RCC 7860 (cell line): ENCODE data around the gene EIF4G3.
"Not testable (repeated sequence)": the region's sequence is repeated elsewhere in the genome, so short reads cannot be mapped to it uniquely, and the experiment has no call there.

Experiments
- DNase-seq: peaks from one replicate; pipeline ENCODE4 v3.0.0-alpha.2; 2015; ENCODE audit warnings: low spot score
- FAIRE-seq: peaks from 2 replicates; lab custom pipeline; 2012; peaks lifted over from hg19 to GRCh38; lab: Jason Lieb, UNC

The EIF4G3 gene

DNA sequence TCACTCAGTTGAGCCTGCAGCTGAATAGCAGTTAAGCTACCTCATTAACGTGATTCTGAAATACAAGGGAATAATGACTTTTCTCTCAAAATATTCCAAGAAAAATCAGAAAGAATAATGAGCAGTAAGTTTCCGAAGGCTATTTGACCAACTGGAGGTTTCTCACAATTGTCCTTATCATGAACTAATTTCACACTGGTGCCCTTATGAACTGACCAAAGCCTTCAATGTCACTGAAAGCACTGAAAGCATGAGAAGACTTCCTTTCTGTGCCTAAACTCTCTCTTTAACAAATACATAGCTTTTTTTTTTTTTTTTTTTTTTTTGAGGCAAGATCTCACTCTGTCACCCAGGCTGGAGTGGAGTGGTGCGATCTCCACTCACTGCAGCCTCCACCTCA, 18.8 kb downstream of the EIF4G3 start:
- no peak for FAIRE-seq
- no peak for DNase-seq

DNA sequence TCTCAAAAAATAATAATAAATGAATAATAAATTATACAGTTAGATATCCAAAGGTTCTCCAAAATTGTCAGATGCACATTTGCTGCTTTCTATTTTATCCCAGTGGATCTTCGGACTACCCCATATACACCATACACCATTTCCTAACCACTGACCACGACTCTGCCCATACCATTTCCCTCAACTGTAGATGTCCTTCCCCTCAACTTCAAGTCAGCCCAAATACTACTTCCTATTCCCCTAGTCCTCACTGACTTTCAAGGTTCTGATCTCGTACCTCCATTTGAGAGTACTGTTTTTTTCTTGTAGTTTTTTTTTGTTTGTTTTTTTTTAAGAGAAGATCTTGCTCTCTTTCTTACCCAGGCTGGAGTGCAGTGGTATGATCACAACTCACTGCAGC, 19.6 kb downstream of the EIF4G3 start:
- DNase-seq (no peak), FAIRE-seq (no peak)

DNA sequence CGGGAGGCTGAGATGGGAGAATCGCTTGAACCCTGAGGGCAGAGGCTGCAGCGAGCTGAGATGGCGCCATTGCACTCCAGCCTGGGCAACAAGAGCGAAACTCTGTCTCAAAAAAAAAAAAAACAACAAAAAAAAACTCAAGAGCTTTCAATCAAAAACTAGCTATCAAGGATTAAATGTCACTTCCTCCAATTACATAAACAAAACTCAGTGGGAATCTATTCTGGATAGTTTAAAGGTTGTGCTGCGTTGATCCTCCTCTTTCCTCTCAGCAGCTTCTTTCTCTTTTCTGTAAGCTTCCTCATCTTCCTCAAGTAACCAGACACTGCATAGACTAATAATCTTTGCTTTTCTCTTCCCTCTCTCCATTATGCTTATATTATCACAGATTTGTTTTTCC, 20.7 kb downstream of the EIF4G3 start:
- DNase-seq (no peak), FAIRE-seq (no peak)

DNA sequence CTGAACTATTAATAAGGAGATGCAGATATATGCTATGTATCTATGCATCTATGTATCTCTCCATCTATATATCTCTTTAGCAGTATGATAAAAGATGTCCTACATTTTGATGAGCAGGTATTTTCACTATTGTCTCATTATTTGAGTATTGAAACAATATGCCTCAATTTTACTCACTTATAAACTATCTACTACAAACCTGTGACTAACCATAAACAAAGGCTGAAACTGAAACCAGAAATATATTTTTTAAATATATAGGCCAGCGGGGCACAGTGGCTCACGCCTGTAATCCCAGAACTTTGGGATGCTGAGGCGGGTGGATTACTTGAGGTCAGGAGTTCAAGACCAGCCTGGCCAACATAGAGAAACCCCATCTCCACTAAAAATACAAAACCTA, 22.0 kb downstream of the EIF4G3 start:
- FAIRE-seq (no peak), DNase-seq (no peak)

DNA sequence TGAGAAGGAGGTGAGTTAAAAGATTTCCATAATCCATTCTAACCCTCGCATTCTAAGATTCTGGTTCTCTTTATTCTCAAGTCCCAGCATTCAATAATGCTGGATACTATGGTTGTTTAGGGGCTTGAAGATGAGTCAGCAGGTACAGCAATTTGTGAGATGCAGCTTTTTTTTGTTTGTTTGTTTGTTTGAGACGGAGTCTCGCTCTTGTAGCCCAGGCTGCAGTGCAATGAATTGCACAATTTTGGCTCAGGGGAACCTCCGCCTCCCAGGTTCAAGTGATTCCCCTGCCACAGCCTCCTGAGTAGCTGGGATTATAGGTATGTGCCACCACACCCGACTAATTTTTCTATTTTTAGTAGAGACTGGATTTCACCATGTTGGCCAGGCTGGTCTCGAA, 23.3 kb downstream of the EIF4G3 start:
- DNase-seq: no peak
- FAIRE-seq: no peak

DNA sequence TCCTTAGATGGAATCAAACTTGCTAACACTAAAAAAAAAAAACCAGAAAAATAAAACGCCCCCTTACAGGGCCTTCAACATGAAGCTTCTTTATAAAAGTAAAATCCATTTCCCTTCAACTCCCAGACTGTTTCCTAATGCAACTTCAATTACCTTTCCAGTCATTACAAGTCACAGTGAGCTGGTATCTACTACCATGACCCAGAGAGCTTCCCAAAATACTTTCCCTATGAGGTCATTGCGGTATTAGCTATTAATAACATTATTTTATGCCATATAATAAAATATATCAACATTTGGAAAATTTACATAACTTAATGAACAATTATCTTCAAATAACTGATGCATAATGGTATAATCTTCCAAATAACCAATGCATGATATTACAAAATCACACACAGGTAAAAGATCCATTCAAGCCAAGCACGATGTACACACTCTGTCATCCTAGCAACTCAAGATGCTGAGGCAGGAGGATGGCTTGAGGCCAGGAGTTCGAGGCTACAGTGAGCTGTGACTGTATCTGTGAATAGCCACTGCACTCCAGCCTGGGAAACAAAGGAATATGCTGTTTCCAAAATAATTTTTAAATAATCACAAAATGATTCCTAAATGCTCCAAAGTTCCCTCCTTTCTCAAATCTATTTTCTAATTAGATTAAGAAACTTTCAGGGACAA, 24.1 kb downstream of the EIF4G3 start:
- FAIRE-seq: no peak
- no peak for DNase-seq

DNA sequence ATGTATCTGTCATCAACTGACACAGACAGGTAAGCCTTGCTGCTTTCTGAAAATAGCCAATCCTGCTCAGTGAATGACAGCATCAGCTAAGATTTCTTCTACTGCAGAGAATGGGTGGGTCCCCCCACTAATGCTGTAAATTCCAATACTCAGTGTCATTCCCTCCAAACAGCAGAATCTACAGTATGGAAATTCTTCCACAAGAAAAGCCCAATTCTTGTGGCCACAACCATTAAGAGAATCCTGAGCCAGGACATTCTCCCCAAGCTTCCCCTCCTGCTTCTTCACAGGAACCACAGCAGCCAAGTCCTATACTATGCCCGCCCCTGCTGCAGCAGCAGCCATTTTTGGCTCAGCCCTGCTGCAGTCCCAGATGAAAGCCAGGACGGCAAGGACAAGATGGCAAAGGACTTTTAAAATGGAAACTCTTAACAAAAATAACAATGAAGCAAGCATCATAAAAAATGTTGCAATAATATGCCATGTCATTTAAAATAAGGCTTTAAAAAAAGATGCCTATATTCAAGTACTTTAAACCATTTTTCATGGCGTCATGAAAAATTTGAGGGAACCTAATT, 26.8 kb downstream of the EIF4G3 start:
- DNase-seq (peak; percentile 65), FAIRE-seq (peak; percentile 64)

DNA sequence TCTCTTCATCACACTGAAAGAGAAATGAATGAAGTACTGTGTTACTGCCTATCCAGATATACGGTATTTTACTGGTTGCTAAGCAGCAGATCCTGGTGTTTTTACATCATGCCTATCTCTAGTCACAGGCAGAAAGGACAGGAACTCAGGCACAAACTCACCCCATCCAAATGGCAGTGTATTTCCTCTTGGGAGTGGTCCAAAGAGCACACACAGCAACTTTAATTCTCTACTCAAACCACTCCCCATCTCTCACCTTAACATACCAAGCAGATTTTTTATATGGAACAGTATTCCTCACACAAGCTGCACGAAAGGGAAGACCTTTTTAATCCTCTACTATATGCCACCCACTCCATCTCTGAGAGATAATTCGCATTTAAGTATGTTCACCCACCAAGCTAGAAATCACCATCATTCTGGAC, 27.3 kb downstream of the EIF4G3 start:
- peak; percentile 61 for DNase-seq

DNA sequence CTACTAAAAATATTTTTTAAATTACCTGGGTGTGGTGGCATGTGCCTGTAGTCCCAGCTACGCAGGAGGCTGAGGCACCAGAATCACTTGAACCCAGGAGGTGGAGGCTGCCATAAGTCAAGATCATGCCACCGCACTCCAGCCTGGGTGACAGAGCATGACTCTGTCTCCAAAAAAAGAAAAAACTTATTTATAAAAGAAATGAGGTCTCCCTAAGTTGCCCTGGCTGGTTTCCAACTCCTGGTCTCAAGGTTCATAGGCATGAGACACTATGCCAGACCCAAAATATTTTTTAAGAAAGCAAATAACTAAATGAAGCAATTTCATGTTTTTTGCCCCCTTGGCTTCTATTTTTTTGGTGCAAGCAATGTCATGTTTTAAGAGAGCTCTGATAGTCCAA, 32.9 kb downstream of the EIF4G3 start:
- no peak for DNase-seq
- FAIRE-seq: no peak

More for the DNA sequence above, 27.3 kb downstream of the EIF4G3 start:
- no peak for FAIRE-seq

DNA sequence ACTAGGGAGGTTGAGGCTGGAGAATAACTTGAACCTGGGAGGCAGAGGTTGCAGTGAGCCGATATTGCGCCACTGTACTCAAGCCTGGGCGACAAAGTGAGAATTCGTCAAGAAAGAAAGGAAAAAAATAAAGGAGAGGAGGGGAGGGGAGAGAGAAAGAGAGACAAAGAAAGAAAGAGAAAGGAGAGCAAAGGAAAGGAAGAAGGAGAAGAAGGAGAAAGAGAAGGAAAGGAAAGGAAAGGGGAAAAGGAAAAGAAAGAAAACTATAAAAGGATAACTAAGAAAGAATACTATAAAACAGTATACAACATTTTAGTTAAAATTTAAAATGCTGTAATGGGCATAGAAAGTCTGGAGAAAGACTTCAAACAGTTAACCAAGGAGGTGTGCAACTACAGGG, 33.6 kb downstream of the EIF4G3 start:
- no peak for DNase-seq
- FAIRE-seq: no peak

DNA sequence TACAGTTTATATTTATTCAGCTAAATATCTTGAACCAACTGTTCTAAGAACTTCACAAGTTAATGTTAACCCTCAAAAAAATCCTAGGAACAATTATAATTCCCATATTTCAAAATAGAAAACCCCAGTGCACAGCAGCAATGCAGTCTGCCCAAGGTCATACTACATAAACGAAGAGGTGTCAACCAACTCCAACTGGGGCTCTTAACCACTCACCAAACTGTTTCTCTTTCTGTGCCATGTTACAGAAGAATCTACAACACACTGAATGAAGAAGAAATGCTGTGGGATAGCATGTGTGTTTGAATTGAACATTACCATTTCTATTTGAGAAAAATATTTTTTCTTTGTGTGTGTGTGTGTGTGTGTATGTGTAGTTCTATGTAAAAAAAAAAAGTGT, 35.7 kb downstream of the EIF4G3 start:
- DNase-seq (no peak), FAIRE-seq (no peak)

DNA sequence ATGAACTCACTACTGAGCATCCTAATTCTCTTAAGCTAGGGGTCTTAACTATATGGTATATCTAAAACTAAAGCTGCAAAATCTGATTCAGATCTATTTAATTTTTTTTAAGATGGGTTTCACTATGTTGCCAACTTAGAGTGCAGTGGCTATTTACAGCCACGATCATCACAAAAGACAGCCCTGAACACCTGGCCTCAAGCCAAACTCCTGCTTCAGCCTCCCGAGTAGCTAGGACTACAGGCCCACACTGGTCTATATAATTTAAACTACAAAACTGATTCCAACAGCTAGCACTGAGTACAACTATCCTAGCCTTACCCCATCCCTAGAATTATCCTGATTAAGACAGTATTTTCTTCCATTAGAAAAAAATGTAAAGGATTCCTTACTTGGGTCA, 37.1 kb downstream of the EIF4G3 start:
- DNase-seq: no peak
- no peak for FAIRE-seq

DNA sequence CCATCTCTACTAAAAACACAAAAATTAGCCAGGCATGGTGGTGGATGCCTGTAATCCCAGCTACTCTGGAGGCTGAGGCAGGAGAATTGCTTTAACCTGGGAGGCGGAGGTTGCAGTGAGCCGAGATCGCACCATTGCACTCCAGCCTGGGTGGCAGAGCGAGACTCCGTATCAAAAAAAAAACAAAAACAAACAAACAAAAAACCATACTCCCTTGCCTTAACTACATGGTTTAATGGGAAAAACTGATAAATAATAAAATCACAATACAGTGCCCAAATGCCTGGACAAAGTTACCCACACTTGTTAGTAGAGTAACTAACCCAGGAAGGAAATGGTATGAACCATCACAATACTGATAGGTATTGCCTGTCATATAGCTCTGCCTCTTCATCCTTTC, 40.4 kb downstream of the EIF4G3 start:
- not testable (repeated sequence) for DNase-seq, FAIRE-seq

DNA sequence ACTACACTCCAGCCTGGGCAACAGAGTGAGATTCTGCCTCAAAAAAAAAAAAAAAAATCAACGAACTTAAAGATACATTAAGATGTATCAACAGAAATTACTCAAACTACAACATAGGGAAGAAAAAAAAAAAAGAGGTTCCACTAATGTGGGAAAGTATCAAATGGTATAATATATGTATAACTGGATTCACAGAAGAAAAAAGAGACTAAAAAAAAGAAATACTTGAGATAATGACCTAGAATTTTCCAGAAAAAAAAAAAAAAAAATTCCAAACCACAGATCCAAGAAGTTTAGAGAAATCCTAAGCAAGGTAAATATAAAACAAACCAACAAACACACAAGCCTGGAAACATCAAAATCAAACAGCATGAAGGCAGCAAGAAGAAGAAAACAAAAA, 45.5 kb downstream of the EIF4G3 start:
- DNase-seq (no peak), FAIRE-seq (no peak)

DNA sequence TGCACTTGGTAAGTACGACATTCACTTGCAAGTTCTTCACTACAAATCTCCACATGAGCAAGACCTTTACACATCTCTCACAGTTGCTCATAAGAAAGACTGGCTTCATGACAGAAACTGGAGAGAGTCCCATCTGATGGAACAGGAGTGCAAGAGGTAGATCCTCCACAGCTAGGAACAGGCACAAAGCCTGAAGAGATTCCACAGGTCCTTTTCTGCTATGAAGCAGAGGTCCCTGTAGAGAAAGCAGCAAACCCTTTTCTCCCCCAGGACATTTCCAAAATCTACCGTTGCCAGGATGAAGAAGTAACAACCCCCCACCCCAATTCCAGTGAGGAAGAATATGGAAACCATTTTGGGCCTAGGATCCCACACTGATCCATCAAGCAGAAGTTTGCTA, 47.3 kb downstream of the EIF4G3 start:
- no peak for FAIRE-seq
- no peak for DNase-seq

DNA sequence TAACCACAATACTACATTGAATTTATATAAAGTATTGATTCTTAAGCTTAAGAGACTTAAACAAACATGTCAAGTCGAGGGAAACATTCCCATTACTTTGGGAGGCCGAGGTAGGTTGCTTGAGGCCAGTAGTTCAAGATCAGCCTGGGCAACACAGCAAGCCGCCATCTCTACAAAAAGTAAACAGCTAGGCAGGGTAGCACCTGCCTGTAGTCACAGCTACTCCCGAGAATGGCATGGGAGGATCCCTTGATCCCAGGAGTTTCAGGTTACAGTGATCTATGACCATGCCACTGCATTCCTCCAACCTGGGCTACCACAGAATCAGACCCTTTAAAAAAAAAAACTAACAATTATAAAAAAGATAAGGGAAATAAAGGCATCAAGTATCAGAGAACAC, 50.4 kb downstream of the EIF4G3 start:
- DNase-seq: no peak
- FAIRE-seq: no peak

DNA sequence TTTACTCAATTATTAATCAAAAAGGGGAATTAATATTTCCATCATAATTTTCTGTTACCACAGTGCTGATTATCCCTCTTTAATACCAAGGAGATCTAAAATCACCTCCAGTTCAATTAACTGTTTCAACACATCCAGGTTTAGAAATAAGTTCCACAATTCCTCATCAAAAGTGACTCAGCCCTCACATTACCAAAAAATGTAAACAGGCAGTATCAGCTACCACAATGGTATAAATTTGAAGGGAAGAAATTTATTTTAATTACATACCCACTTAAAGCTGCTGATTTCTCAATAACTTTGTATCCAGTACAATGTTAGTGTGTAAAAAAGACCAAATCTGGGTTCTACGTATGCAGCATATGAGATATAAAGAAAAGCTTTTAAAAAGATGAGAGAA, 51.9 kb downstream of the EIF4G3 start:
- FAIRE-seq (no peak), DNase-seq (no peak)

DNA sequence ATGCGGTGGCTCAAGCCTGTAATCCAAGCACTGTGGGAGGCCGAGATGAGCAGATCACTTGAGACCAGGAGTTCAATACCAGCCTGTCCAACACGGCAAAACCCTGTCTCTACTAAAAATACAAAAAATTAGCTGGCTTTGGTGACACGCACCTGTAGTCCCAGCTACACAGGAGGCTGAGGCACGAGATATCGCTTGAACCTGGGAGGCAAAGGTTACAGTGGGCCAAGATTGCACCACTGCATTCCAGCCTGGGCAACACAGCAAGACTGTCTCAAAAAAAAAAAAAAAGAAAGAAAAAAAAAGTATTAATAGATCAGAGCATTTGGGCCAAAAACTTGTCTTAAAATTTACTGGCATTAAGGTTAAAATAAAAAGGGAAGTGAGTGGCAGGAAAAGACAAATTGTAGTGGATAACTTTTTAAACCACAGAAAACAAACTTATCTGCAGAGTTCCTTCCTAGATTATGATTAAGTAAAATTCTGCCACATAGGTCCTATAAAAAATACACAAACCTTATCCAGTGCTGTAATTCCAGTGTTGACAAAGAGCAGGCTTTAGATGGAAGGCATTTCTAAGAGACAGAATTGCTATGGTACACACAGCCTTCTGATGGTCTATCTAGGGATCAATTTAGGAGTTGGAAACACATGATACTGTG, 53.3 kb downstream of the EIF4G3 start:
- FAIRE-seq: no peak
- no peak for DNase-seq

DNA sequence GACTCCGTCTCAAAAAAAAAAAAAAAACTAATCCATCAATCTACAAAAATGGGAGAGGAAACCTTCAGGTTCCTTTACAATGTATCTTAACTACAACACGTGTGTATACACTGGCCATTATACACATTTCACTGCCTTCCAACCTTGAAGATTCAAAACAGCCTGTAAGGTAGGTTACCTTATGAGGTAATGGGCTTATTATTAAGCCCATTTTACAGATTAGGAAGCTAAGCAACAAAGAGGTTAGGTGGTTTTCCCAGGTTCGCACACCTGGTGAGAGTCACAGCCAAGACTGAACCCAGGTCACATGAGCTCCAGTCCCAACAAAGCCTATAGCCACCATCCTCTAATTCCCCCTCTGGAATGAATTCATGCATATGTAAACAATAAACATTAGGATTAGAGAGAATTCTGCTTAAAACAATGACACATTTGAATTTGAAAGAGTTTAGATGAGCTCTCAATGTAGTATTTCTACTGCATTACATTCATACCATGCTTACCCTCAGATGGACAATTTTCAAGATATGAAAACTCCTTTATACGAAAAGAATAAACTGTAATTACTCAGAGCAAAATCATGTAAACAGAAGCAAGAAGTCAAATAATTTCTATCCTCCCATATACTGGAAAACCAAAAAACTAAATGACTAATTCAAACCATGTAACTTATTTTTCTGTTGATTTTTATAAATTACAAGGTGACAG, 54.8 kb downstream of the EIF4G3 start:
- FAIRE-seq (no peak), DNase-seq (no peak)

DNA sequence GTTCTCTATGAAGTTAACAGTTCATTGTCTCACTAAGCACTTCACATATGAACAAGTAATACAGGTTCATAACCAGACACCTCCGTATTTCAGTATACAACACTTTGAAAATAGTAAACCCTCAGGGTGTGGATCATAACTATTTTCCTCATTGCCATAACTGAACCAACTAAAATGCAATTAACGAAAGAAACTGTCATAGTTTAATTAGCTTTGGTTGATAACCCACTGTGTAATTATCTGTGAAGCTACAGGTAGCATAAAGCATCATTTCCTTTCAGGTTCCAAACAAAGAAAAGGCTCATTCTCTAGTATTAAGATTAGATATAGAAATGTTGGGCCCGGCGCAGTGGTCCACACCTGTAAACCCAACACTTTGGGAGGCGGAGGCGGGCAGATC, 58.5 kb downstream of the EIF4G3 start:
- FAIRE-seq: no peak

DNA sequence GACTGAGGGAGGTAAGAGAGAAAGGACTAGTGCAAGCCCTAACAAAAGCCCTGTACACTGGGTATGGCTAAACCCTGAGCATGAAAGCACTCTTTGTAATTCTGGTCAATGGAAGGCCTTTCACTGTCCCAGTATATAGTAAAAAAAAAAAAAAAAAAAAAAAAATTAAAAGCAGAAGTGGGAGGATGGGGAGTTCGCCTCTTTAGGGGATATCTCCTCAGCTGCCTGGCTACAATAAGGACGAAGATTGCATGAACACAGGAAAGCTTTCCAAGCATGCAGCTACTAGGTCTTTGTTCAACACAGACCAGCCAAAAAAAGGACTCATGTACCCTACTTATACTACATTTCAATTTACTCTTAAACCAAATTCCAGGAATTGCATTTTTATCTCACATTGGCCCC, 59.1 kb downstream of the EIF4G3 start:
- FAIRE-seq (no peak), DNase-seq (no peak)

More for the DNA sequence above, 58.5 kb downstream of the EIF4G3 start:
- DNase-seq: no peak

DNA sequence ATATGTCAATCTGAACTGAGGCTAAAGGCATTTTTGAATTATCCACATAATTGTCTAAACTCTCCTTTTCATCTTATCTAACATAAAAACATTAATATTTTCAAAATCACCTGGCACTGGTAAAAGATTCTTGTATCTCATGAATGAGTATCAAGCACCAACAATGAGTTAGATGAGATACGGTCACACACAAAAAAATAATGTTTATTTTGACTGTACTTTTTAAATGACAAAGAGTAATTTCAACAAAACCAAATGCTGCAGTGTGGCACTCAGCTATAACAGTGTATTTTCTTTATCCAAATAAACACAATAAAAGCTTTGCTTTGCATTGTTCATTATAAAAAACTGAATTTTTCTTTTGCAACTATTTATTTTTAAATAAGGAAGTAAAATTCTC, 59.5 kb downstream of the EIF4G3 start:
- FAIRE-seq: no peak
- DNase-seq: no peak
